ENCODE measurements around the gene NINL.

Gene NINL

GRCh38 chr20:25489221-25489871, 96.0 kb downstream of the NINL start:
- in situ Hi-C loops (cut with HindIII; ENCODE audit: low sequenced_read_pairs) = no loop called here
- DNase-seq (ENCODE audit: low read depth) = no peak
- no peak overlapping the region for H3K4me3 ChIP-seq (ENCODE audit: low read depth, low read length)
- TF ChIP-seq, protein P1, sequence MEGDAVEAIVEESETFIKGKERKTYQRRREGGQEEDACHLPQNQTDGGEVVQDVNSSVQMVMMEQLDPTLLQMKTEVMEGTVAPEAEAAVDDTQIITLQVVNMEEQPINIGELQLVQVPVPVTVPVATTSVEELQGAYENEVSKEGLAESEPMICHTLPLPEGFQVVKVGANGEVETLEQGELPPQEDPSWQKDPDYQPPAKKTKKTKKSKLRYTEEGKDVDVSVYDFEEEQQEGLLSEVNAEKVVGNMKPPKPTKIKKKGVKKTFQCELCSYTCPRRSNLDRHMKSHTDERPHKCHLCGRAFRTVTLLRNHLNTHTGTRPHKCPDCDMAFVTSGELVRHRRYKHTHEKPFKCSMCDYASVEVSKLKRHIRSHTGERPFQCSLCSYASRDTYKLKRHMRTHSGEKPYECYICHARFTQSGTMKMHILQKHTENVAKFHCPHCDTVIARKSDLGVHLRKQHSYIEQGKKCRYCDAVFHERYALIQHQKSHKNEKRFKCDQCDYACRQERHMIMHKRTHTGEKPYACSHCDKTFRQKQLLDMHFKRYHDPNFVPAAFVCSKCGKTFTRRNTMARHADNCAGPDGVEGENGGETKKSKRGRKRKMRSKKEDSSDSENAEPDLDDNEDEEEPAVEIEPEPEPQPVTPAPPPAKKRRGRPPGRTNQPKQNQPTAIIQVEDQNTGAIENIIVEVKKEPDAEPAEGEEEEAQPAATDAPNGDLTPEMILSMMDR (IDR thresholded peaks at IDR 0.05; ENCODE audit: low read depth, low read length, missing control alignments) = no peak

DNA sequence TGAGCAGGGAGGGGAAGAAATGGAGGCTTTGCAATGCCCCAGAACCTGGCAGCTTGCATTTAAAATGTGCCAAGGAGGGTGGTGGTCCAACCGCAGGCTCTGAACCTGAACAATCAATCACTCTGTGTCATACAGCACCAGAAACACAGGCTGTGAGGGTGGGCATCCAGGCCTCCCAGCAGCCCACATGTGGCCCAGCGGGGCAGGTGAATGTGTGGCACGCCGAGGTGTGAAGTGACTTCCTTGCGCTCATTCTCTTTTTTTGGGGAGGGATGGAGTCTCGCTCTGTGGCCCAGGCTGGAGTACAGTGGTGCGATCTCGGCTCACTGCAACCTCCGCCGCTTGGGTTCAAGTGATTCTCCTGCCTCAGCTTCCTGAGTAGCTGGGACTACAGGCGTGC, 97.4 kb downstream of the NINL start:
- TF ChIP-seq, protein P1 (IDR thresholded peaks at IDR 0.05; ENCODE audit: low read depth, low read length, missing control alignments) = no peak
- in situ Hi-C loops (cut with HindIII; ENCODE audit: low sequenced_read_pairs) = no loop called here
- DNase-seq (ENCODE audit: low read depth) = no peak

GRCh38 chr20:25487306-25487705, 98.0 kb downstream of the NINL start:
- in situ Hi-C loops (cut with HindIII; ENCODE audit: low sequenced_read_pairs) = no loop called here
- TF ChIP-seq, protein P1 (IDR thresholded peaks at IDR 0.05; ENCODE audit: low read depth, low read length, missing control alignments) = no peak
- DNase-seq (ENCODE audit: low read depth) = no peak
- no peak overlapping the region for H3K4me3 ChIP-seq (ENCODE audit: low read depth, low read length)

More for the DNA sequence above, 97.4 kb downstream of the NINL start:
- H3K4me3 ChIP-seq (ENCODE audit: low read depth, low read length) = no peak overlapping the region

GRCh38 chr20:25486377-25486776, 99.0 kb downstream of the NINL start:
- TF ChIP-seq, protein P1 (IDR thresholded peaks at IDR 0.05; ENCODE audit: low read depth, low read length, missing control alignments) = no peak
- DNase-seq (ENCODE audit: low read depth) = no peak
- H3K4me3 ChIP-seq (ENCODE audit: low read depth, low read length) = no peak overlapping the region
- in situ Hi-C loops (cut with HindIII; ENCODE audit: low sequenced_read_pairs) = no loop called here

GRCh38 chr20:25485872-25486271, 99.5 kb downstream of the NINL start:
- in situ Hi-C loops (cut with HindIII; ENCODE audit: low sequenced_read_pairs) = no loop called here
- H3K4me3 ChIP-seq (ENCODE audit: low read depth, low read length) = no peak overlapping the region
- TF ChIP-seq, protein P1 (IDR thresholded peaks at IDR 0.05; ENCODE audit: low read depth, low read length, missing control alignments) = no peak
- no peak for DNase-seq (ENCODE audit: low read depth)

DNA sequence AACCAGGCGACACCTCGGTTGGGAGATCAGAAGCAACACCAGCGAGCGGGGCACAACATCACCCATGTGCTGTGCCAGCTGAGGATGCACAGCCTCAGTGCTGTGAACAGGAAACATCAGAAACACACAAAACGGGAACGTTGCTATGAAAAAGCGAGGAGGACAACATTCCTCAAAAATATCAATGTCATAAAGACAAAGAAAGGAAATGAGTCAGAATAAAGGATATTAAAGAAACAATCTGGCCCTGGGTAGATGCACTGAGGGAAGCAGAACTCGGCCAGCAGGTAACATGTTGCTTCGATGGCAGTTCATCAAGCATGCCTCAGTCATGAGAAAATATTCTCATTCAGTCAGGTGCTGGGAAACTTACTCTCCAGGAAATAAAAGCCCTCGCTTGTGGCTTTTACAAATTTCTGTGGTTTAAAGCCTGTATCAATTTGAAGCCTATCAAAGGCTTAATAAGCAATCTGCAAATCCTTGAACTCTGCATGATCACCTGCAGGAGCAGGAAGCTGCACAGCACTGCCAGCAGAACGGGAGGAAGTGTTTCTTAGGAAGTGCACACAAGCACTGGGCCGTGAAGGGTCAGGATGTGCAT, 100.3 kb downstream of the NINL start:
- in situ Hi-C loops (cut with HindIII; ENCODE audit: low sequenced_read_pairs) = no loop called here
- no peak overlapping the region for H3K4me3 ChIP-seq (ENCODE audit: low read depth, low read length)
- DNase-seq (ENCODE audit: low read depth) = peak; percentile 9

More for the DNA sequence above, 100.3 kb downstream of the NINL start:
- TF ChIP-seq, protein P1 (IDR thresholded peaks at IDR 0.05; ENCODE audit: low read depth, low read length, missing control alignments) = no peak
